PC-9 (cell line): ENCODE data around the gene ADCK2. TPM values are rescaled to one million over a fixed set of nuclear protein-coding genes. Genes with fewer than 3 reads are reported as not detected.

ENCODE experiments used
- BruUV-seq: library from RNA; stranded (reverse); fragments of 400-500 nt; replicated peaks from 2 replicates; lab custom pipeline; 2021; lab: Mats Ljungman, UMichigan
- CTCF ChIA-PET: fragments of 300-600 bp; sonication (Branson Sonifier 250); formaldehyde crosslinking; loops from one replicate; lab custom pipeline; 2022; ENCODE audit warnings: antibody characterized with exemption; lab: Charles Lee
- POLR2A ChIA-PET: fragments of 300-600 bp; sonication (Branson Sonifier 250); formaldehyde crosslinking; loops from one replicate; lab custom pipeline; 2022; ENCODE audit warnings: antibody characterized with exemption; ENCODE audit not compliant: unreplicated experiment; lab: Charles Lee
- DNase-seq, 2 experiments: peaks; one replicate each; pipeline versions ENCODE4 v3.0.0 to v3.0.0-alpha.2; 2015 to 2022; ENCODE audit warnings: mixed read lengths in 1 of 2
- H2AFZ ChIP-seq: fragments of 200-600 bp; sonication (generic); 2 replicates; pipeline ENCODE4 v1.8.1; 2017; ENCODE audit warnings: antibody characterized with exemption
- H3F3A ChIP-seq: fragments of 200-600 bp; sonication (generic); 2 replicates; pipeline ENCODE4 v1.8.1; 2017; ENCODE audit warnings: antibody characterized with exemption, mild to moderate bottlenecking, low read depth; ENCODE audit not compliant: insufficient read depth
- H3K27ac ChIP-seq: fragments of 200-600 bp; sonication (generic); 2 replicates; pipeline ENCODE4 v1.6.1; 2016; ENCODE audit warnings: mixed run types
- H3K27me3 ChIP-seq: fragments of 200-600 bp; sonication (generic); 2 replicates; pipeline ENCODE4 v1.6.1; 2016; ENCODE audit warnings: low read depth, mixed run types; ENCODE audit not compliant: insufficient read depth
- H3K36me3 ChIP-seq: fragments of 200-600 bp; sonication (generic); 2 replicates; pipeline ENCODE4 v1.6.1; 2016; ENCODE audit warnings: low read depth, mixed run types
- H3K4me1 ChIP-seq: fragments of 200-600 bp; sonication (generic); replicated peaks from 2 replicates; pipeline ENCODE4 v1.6.1; 2016; ENCODE audit warnings: mixed run types; ENCODE audit not compliant: insufficient read depth
- H3K4me2 ChIP-seq: fragments of 200-600 bp; sonication (generic); 2 replicates; pipeline ENCODE4 v1.6.1; 2017; ENCODE audit warnings: mixed run types
- H3K4me3 ChIP-seq: fragments of 200-600 bp; sonication (generic); 2 replicates; pipeline ENCODE4 v1.6.1; 2016; ENCODE audit warnings: mixed run types
- H3K79me2 ChIP-seq: fragments of 200-600 bp; sonication (generic); 2 replicates; pipeline ENCODE4 v1.6.1; 2017; ENCODE audit warnings: low read depth, mixed run types
- H3K9me2 ChIP-seq: fragments of 200-600 bp; sonication (generic); 2 replicates; pipeline ENCODE4 v1.8.1; 2017; ENCODE audit warnings: mild to moderate bottlenecking; ENCODE audit not compliant: insufficient read depth
- H3K9me3 ChIP-seq: fragments of 200-600 bp; sonication (generic); 2 replicates; pipeline ENCODE4 v1.8.1; 2016; ENCODE audit warnings: low read depth; ENCODE audit not compliant: insufficient read depth
- H4K20me1 ChIP-seq: fragments of 200-600 bp; sonication (generic); 2 replicates; pipeline ENCODE4 v1.8.1; 2017; ENCODE audit not compliant: insufficient read depth
- EZH2 ChIP-seq: fragments of 200-600 bp; sonication (generic); IDR thresholded peaks from 2 replicates; pipeline ENCODE4 v1.8.0; 2017; ENCODE audit warnings: antibody characterized with exemption, low read depth
- intact Hi-C: fragments of 100-400 bp; cut with micrococcal nuclease; formaldehyde crosslinking; loops from one replicate; pipeline ENCODE4 v1.10.0; 2022; ENCODE audit not compliant: unreplicated experiment
- total RNA-seq: library from RNA; stranded (reverse); gene quantifications from 2 replicates; pipeline ENCODE4 v1.2.3, GENCODE V29; 2021
- TF ChIP-seq, protein P1 (sequence below): fragments of 200-600 bp; sonication (generic); conservative IDR thresholded peaks from 2 replicates; pipeline ENCODE4 v1.6.1; 2017; ENCODE audit warnings: mixed run types, antibody characterized with exemption, mild to moderate bottlenecking, moderate library complexity

Gene ADCK2
- total RNA-seq, 1 experiment from 2014 or later, result 35.3 TPM

DNA sequence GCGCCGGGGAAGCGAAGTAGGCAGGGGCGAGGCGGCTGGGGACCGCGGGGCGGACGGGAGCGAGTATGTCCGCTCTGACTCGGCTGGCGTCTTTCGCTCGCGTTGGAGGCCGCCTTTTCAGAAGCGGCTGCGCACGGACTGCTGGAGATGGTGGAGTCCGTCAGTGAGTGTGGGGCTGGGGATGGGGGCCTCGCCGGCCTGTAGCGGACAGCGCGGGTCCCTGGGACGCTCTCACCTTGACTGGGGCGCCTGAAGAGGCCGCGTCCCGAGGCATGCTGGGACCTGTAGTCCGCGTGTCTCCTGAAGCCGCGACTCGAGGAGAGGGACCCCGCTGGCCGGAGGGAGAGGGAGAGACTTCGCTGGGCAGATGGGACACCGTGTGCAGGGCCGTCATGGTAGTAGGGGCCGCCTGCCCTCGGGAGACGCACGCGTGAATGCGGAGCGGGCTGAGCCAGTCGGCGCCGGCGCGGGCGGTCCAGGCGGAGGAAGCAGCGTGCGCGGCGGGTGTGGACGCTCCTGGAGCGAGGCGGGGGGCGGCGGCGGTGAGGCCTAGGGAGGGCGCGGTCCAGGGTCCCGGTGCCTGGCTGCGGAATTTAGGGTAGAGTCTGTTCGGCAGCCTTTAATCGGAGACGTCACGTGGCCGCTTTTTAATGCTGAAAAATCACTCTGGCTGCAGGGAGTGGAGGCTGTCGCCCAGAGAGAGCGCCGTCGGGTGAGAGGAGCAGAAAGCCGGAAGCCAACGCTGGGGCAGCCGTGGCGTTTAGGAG, 24.1 kb downstream of the ADCK2 start, which contains the start of gene NDUFB2:
Gene NDUFB2 (plus strand): TSS at position 29 of the 767 bp plus-strand sequence. CDS start 37 bp downstream, at position 66.
- H2AFZ ChIP-seq, result peak within 1 kb of the TSS; percentile 94
- ChIA-PET POLR2A (interaction anchor here (0.6 kb wide), 1 partner anchor 947 kb away, joined by 24 read pairs; no protein-coding TSS in a partner anchor), CTCF (interaction anchor here (0.6 to 0.7 kb wide), 3 partner anchors 28 to 179 kb away, joined by 4 to 13 read pairs (median 9); no protein-coding TSS in a partner anchor)
- no peaks in the 10 kb centered on the region for H3K9me3 ChIP-seq
- H3K36me3 ChIP-seq, result 0 out of 2 replicates have a peak, but pooled peaks cover 6% of the 10 kb centered on the region
- peaks cover 48% of the 10 kb centered on the region for H3K79me2 ChIP-seq
- H3K4me2 ChIP-seq, result peak within 1 kb of the TSS; percentile 90
- H3F3A ChIP-seq, result peaks cover 4% of the 10 kb centered on the region; the same call in 1 of the 2 replicates
- BruUV-seq, result no TSS peak
- H3K27ac ChIP-seq, result peak within 1 kb of the TSS; percentile 53
- no peaks in the 10 kb centered on the region for H3K27me3 ChIP-seq
- DNase-seq, result peak; percentile 60 to 91
- peak within 1 kb of the TSS; percentile 96 for H3K4me3 ChIP-seq
- TF ChIP-seq, protein P1, sequence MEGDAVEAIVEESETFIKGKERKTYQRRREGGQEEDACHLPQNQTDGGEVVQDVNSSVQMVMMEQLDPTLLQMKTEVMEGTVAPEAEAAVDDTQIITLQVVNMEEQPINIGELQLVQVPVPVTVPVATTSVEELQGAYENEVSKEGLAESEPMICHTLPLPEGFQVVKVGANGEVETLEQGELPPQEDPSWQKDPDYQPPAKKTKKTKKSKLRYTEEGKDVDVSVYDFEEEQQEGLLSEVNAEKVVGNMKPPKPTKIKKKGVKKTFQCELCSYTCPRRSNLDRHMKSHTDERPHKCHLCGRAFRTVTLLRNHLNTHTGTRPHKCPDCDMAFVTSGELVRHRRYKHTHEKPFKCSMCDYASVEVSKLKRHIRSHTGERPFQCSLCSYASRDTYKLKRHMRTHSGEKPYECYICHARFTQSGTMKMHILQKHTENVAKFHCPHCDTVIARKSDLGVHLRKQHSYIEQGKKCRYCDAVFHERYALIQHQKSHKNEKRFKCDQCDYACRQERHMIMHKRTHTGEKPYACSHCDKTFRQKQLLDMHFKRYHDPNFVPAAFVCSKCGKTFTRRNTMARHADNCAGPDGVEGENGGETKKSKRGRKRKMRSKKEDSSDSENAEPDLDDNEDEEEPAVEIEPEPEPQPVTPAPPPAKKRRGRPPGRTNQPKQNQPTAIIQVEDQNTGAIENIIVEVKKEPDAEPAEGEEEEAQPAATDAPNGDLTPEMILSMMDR, result no peak
- TF ChIP-seq EZH2, result no peak
- peaks cover 8% of the 10 kb centered on the region; the same call in 1 of the 2 replicates for H4K20me1 ChIP-seq
- H3K9me2 ChIP-seq, result no peaks in the 10 kb centered on the region
- intact Hi-C loops, result loop anchor here (1.0 to 2.0 kb wide), 2 partner anchors 24 to 179 kb away; partner anchors contain the start of gene ADCK2
- H3K4me1 ChIP-seq, result peaks cover 15% of the 10 kb centered on the region

DNA sequence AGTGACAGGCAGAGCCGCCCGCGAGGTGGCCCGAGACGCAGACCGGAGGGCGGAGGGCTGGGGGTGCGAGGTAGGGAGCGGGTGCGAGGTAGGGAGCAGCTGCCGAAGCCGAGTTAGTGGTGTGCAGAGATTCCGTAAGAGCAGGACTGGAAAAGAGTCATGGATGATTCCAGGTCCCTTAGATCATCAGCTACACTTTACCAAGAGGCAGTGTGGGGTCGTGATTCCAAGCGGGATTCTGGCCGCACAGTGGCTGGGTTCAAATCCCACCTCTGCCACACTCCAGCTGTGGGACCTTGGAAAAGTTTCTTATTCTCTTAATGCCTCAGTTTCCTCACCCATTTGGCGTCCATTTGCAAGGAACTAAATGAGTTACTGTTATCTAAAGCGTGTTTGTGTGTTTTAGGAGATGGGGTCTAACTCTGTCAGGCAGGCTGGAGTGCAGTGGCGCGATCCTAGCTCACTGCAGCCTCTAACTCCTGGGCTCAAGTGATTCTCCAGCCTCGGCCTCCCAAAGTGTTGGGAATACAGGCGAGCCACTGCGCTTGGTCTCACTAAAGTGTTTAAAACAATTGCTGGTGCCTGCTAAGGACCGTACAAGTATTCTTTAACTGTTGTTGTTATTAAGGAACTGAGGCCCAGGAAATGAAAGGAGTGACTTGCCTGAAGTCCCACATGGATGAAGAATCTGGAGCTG, 24.9 kb downstream of the ADCK2 start:
- Histone ChIP-seq H3K27me3 (no peaks in the 10 kb centered on the region), H4K20me1 (peaks cover 8% of the 10 kb centered on the region; the same call in 1 of the 2 replicates), H3K36me3 (0 out of 2 replicates have a peak, but pooled peaks cover 6% of the 10 kb centered on the region), H3K4me1 (peaks cover 15% of the 10 kb centered on the region), H3K4me2 (peak overlapping the region; percentile 90), H3K79me2 (peaks cover 50% of the 10 kb centered on the region), H2AFZ (peak overlapping the region; percentile 94), H3K9me2 (no peaks in the 10 kb centered on the region), H3K9me3 (no peaks in the 10 kb centered on the region), H3F3A (peaks cover under 1% of the 10 kb centered on the region; the same call in 1 of the 2 replicates), H3K27ac (peak overlapping the region; percentile 53), H3K4me3 (peak overlapping the region; percentile 96)
- ChIA-PET POLR2A (interaction anchor here (0.5 to 0.6 kb wide), 2 partner anchors 49 to 316 kb away, joined by 5 to 16 read pairs; no protein-coding TSS in a partner anchor), CTCF (no interaction called here)
- DNase-seq, result no peak
- TF ChIP-seq EZH2, result no peak
- TF ChIP-seq, protein P1, result no peak
- BruUV-seq, result TSS peak; percentile 46
- intact Hi-C loops, result loop anchor here (2.0 kb wide), 1 partner anchor 25 kb away; the partner anchor contains the start of gene ADCK2

DNA sequence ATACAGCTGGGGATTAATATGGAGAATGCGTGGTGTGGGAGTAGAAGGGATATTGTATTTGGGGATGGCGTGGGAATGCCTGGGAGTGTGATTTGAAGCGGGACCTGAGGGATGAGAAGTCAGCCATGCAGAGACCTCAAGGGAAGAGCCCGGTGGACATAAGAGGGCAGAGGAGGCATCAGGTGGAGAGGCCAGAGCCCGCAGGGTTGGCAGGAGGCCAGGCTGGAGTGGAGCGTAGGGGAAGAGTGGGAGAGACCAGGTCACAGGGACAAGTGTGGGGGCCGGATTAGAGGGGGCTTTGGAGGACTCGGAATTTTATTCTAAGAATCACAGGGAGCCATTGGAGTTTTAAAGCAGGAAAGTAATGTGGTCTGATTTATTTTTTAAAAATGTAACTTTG, 25.7 kb downstream of the ADCK2 start:
- H2AFZ ChIP-seq, result no peak overlapping the region
- H3F3A ChIP-seq, result no peaks in the 10 kb centered on the region; the same call in 1 of the 2 replicates
- ChIA-PET CTCF (no interaction called here), POLR2A (no interaction called here)
- H3K36me3 ChIP-seq, result 0 out of 2 replicates have a peak, but pooled peaks cover 6% of the 10 kb centered on the region
- no peaks in the 10 kb centered on the region for H3K9me3 ChIP-seq
- no peak overlapping the region for H3K27ac ChIP-seq
- no peaks in the 10 kb centered on the region for H3K27me3 ChIP-seq
- BruUV-seq, result no TSS peak
- H3K9me2 ChIP-seq, result no peaks in the 10 kb centered on the region
- TF ChIP-seq EZH2, result no peak
- H4K20me1 ChIP-seq, result peaks cover 8% of the 10 kb centered on the region; the same call in 1 of the 2 replicates
- H3K4me1 ChIP-seq, result peaks cover 15% of the 10 kb centered on the region
- intact Hi-C loops, result no loop called here
- no peak for DNase-seq
- H3K79me2 ChIP-seq, result peaks cover 50% of the 10 kb centered on the region
- H3K4me3 ChIP-seq, result no peak overlapping the region; the same call in 1 of the 2 replicates
- peak overlapping the region; percentile 90 for H3K4me2 ChIP-seq
